GM12878 (cell line): Measurements from ENCODE around the gene UBAP2. TPM values are rescaled to one million over a fixed set of nuclear protein-coding genes. Genes with fewer than 3 reads are reported as not detected.

Experiments used
- ATAC-seq: fragments of 200-7000 bp; cut with Tn5 transposase; 3 replicates; pipeline ENCODE4 v1.9.1; 2020; ENCODE audit warnings: mild to moderate bottlenecking, moderate library complexity
- BruUV-seq: library from RNA; stranded (reverse); fragments of 400-500 nt; replicated peaks from 2 replicates; lab custom pipeline; 2021; lab: Mats Ljungman, UMichigan
- CTCF ChIA-PET: fragments of 300-600 bp; sonication (Branson Sonifier 250); formaldehyde crosslinking; extraction: SDS; loops from one replicate; lab custom pipeline; 2021; ENCODE audit warnings: inconsistent platforms; lab: Yijun Ruan, JAX
- POLR2A ChIA-PET: fragments of 350-600 bp; formaldehyde crosslinking; extraction: SDS; loops from one replicate; lab custom pipeline; 2021; ENCODE audit warnings: inconsistent platforms; lab: Charles Lee
- RAD21 ChIA-PET: fragments of 300-600 bp; sonication (Branson Sonifier 250); formaldehyde crosslinking; loops from one replicate; lab custom pipeline; 2023; ENCODE audit warnings: antibody characterized with exemption; ENCODE audit not compliant: unreplicated experiment; lab: Charles Lee
- SMC1A ChIA-PET: fragments of 300-600 bp; sonication (Branson Sonifier 250); formaldehyde crosslinking; loops from one replicate; lab custom pipeline; 2023; ENCODE audit not compliant: unreplicated experiment, uncharacterized antibody; lab: Charles Lee
- DNase-seq: peaks from one replicate; pipeline ENCODE4 v3.0.0-alpha.2; 2011; ENCODE audit warnings: low read depth, low spot score
- FAIRE-seq: peaks from 3 replicates; lab custom pipeline; 2011; peaks lifted over from hg19 to GRCh38; lab: Jason Lieb, UNC
- H2AFZ ChIP-seq: 2 replicates; pipeline ENCODE4 v1.6.0; 2011; ENCODE audit warnings: low read depth, low read length, control low read depth; ENCODE audit not compliant: control insufficient read depth
- H3K27ac ChIP-seq: 2 replicates; pipeline ENCODE4 v1.5.1; 2011; ENCODE audit warnings: control low read depth; ENCODE audit not compliant: control insufficient read depth, insufficient read depth
- H3K27me3 ChIP-seq, 2 experiments: replicated peaks in 1 of 2; 2 replicates each; pipeline versions ENCODE4 v1.6.0 to v1.6.1; 2011; ENCODE audit warnings: low read length in 1 of 2; ENCODE audit not compliant: control insufficient read depth in 2 of 2, insufficient read depth in 2 of 2
- H3K36me3 ChIP-seq, 2 experiments: 2 replicates each; pipeline ENCODE4 v1.5.1; 2011; ENCODE audit warnings: low read length in 1 of 2; ENCODE audit not compliant: control insufficient read depth in 2 of 2, insufficient read depth in 2 of 2
- H3K4me1 ChIP-seq: 2 replicates; pipeline ENCODE4 v1.6.1; 2011; ENCODE audit warnings: mild to moderate bottlenecking, low read length, moderate library complexity, mixed read lengths; ENCODE audit not compliant: control insufficient read depth, insufficient read depth
- H3K4me2 ChIP-seq: 2 replicates; pipeline ENCODE4 v1.6.0; 2011; ENCODE audit warnings: control low read depth; ENCODE audit not compliant: control insufficient read depth, insufficient read depth
- H3K4me3 ChIP-seq: fragments of 200-600 bp; sonication (generic); 2 replicates; pipeline ENCODE4 v1.5.1; 2016
- H3K79me2 ChIP-seq: 2 replicates; pipeline ENCODE4 v1.6.0; 2011; ENCODE audit warnings: low read length; ENCODE audit not compliant: control insufficient read depth, insufficient read depth
- H3K9ac ChIP-seq: 2 replicates; pipeline ENCODE4 v1.8.0; 2011; ENCODE audit warnings: low read length, control low read depth, mixed read lengths; ENCODE audit not compliant: control insufficient read depth, insufficient read depth
- H3K9me3 ChIP-seq: replicated peaks from 3 replicates; pipeline ENCODE4 v1.5.1; 2011; ENCODE audit warnings: mild to moderate bottlenecking, low read length; ENCODE audit not compliant: control insufficient read depth, insufficient read depth
- H4K20me1 ChIP-seq: 2 replicates; pipeline ENCODE4 v1.6.0; 2011; ENCODE audit not compliant: control insufficient read depth, insufficient read depth
- BACH1 ChIP-seq: fragments of 450-650 bp; IDR thresholded peaks from 2 replicates; pipeline ENCODE4 v1.6.1; 2017; ENCODE audit warnings: mild to moderate bottlenecking, borderline replicate concordance
- CHD2 ChIP-seq: IDR thresholded peaks from 2 replicates; pipeline ENCODE4 v1.6.1; 2011; ENCODE audit warnings: low read depth, low read length, improper control_type of control experiment, borderline replicate concordance
- FOXM1 ChIP-seq: IDR thresholded peaks from 2 replicates; pipeline ENCODE4 v1.6.1; 2012; ENCODE audit warnings: low read depth, mild to moderate bottlenecking, inconsistent platforms, low read length, moderate library complexity
- GATAD2B ChIP-seq: fragments of 450-650 bp; conservative IDR thresholded peaks from 2 replicates; pipeline ENCODE4 v1.6.1; 2017; ENCODE audit warnings: low read depth, mild to moderate bottlenecking, moderate library complexity
- IRF5 ChIP-seq: fragments of 450-650 bp; IDR thresholded peaks from 2 replicates; pipeline ENCODE4 v1.6.1; 2017; ENCODE audit warnings: borderline replicate concordance
- KAT2A ChIP-seq: conservative IDR thresholded peaks from 2 replicates; pipeline ENCODE4 v1.6.1; 2011; ENCODE audit warnings: low read depth, low read length; ENCODE audit not compliant: control insufficient read depth
- NBN ChIP-seq: fragments of 450-650 bp; IDR thresholded peaks from 2 replicates; pipeline ENCODE4 v1.6.1; 2016
- RBBP5 ChIP-seq: fragments of 200-600 bp; sonication (generic); conservative IDR thresholded peaks from 2 replicates; pipeline ENCODE4 v1.6.1; 2016
- SMAD1 ChIP-seq: fragments of 450-650 bp; IDR thresholded peaks from 2 replicates; pipeline ENCODE4 v1.6.1; 2018; ENCODE audit warnings: mild to moderate bottlenecking, low read depth; ENCODE audit not compliant: partially characterized antibody
- SMARCA5 ChIP-seq: fragments of 450-650 bp; IDR thresholded peaks from 2 replicates; pipeline ENCODE4 v1.6.1; 2017; ENCODE audit warnings: mild to moderate bottlenecking
- TBL1XR1 ChIP-seq: IDR thresholded peaks from 2 replicates; pipeline ENCODE4 v1.6.1; 2012; ENCODE audit warnings: low read depth, low read length, improper control_type of control experiment
- TCF7 ChIP-seq: IDR thresholded peaks from 2 replicates; pipeline ENCODE4 v1.6.1; 2014; ENCODE audit warnings: antibody characterized with exemption, borderline replicate concordance
- ZBED1 ChIP-seq: IDR thresholded peaks from 2 replicates; pipeline ENCODE4 v1.6.1; 2016; ENCODE audit warnings: borderline replicate concordance
- ZNF24 ChIP-seq: fragments of 450-650 bp; IDR thresholded peaks from 2 replicates; pipeline ENCODE4 v1.6.1; 2017; ENCODE audit warnings: antibody characterized with exemption, mild to moderate bottlenecking
- WGBS: methylation state at CpG from one replicate; pipeline ENCODE4 v1.1.6; 2016; ENCODE audit warnings: low lambda C conversion rate; ENCODE audit not compliant: insufficient replicate concordance, insufficient coverage; ENCODE audit errors: missing lambda C conversion rate; 5-methylcytosine and 5-hydroxymethylcytosine counted together
- in situ Hi-C: fragments of 300-500 bp; cut with MboI; formaldehyde crosslinking; loops from 9 replicates; pipeline ENCODE4 v1.14.3; 2018; ENCODE audit warnings: mixed read lengths
- intact Hi-C: fragments of 100-400 bp; cut with micrococcal nuclease; formaldehyde crosslinking; loops from one replicate; pipeline ENCODE4 v1.14.2; 2022; ENCODE audit not compliant: unreplicated experiment
- polyA plus RNA-seq, 11 experiments: library from polyadenylated mRNA; depleted of rRNA in 4 of 11; unstranded in 6 of 11; stranded (reverse) in 5 of 11; fragments of >200 nt; fragmentation: Nextera tagmentation in 4 of 11; fragmentation: Illumina TruSeq in 1 of 11; extraction: Ambion mirVana in 4 of 11; extraction: Trizol in 1 of 11; gene quantifications; 1 replicate in 1 of 11; 2 replicates in 10 of 11; pipeline versions ENCODE4 v1.2.1 to v1.2.3, GENCODE V29; 2011 to 2016; ENCODE audit warnings: inconsistent platforms in 2 of 11, missing spikeins in 2 of 11, low read depth in 1 of 11
- total RNA-seq, 4 experiments: library from RNA; depleted of rRNA in 3 of 4; stranded (reverse); fragments of >200 nt in 3 of 4; fragmentation: Illumina TruSeq in 1 of 4; extraction: Trizol in 1 of 4; gene quantifications; 2 replicates each; pipeline versions ENCODE4 v1.2.1 to v1.2.3, GENCODE V29; 2013 to 2021

The UBAP2 gene
- total and polyA plus RNA-seq, 10 of the 15 experiments (the other 5 are each of a cell fraction or from before 2014, with no cell fraction given), result 8.5 to 48.2 (median 28.1) TPM

- ATAC-seq, result peak; percentile 56
- H3K9ac ChIP-seq, result no peak overlapping the region
- intact Hi-C loops, result loop anchor here (5.0 kb wide), 1 partner anchor 146 kb away; no protein-coding TSS in a partner anchor
- peak overlapping the region; percentile 71 for H2AFZ ChIP-seq
- H3K4me3 ChIP-seq, result no peak overlapping the region
- H3K36me3 ChIP-seq, result no peaks in the 10 kb centered on the region
- H3K9me3 ChIP-seq, result no peaks in the 10 kb centered on the region
- 0 out of 2 replicates have a peak overlapping the region, but pooled peaks have one; percentile 18 for H3K27ac ChIP-seq
- in situ Hi-C loops, result no loop called here
- ChIA-PET RAD21 (interaction anchor here (0.7 to 2.2 kb wide), 12 partner anchors 20 to 449 kb away, joined by 3 to 10 read pairs (median 3); partner anchors contain the start of gene UBAP2), POLR2A (interaction anchor here (0.5 to 0.9 kb wide), 5 partner anchors 10 to 142 kb away, joined by 3 to 9 read pairs (median 4); partner anchors contain the start of gene UBAP2), SMC1A (interaction anchor here (0.7 to 3.2 kb wide), 27 partner anchors 8 to 538 kb away, joined by 3 to 17 read pairs (median 4); no protein-coding TSS in a partner anchor), CTCF (interaction anchor here (0.6 to 4.3 kb wide), 35 partner anchors 8 to 449 kb away, joined by 3 to 63 read pairs (median 5); partner anchors contain the start of gene UBAP2)
- no peaks in the 10 kb centered on the region for H3K27me3 ChIP-seq
- no peak overlapping the region for H3K4me2 ChIP-seq
- FAIRE-seq, result no peak
- H4K20me1 ChIP-seq, result no peaks in the 10 kb centered on the region
- TF ChIP-seq CHD2 (no peak), ZBED1 (no peak), ZNF24 (no peak), IRF5 (no peak), GATAD2B (no peak), RBBP5 (no peak), FOXM1 (no peak), TBL1XR1 (no peak), NBN (no peak), TCF7 (no peak), SMARCA5 (no peak), BACH1 (no peak), KAT2A (no peak), SMAD1 (no peak)
- DNase-seq, result no peak
- peaks cover 11% of the 10 kb centered on the region for H3K4me1 ChIP-seq
- 60% methylated on average over 5 of the region's 5 CpGs for WGBS
- no peaks in the 10 kb centered on the region for H3K79me2 ChIP-seq
- BruUV-seq, result no TSS peak
Observed at GRCh38 chr9:34072868-34073590, 24.3 kb upstream of the UBAP2 start.
